ENCODE measurements around the gene NELFB.

NELFB gene

DNA sequence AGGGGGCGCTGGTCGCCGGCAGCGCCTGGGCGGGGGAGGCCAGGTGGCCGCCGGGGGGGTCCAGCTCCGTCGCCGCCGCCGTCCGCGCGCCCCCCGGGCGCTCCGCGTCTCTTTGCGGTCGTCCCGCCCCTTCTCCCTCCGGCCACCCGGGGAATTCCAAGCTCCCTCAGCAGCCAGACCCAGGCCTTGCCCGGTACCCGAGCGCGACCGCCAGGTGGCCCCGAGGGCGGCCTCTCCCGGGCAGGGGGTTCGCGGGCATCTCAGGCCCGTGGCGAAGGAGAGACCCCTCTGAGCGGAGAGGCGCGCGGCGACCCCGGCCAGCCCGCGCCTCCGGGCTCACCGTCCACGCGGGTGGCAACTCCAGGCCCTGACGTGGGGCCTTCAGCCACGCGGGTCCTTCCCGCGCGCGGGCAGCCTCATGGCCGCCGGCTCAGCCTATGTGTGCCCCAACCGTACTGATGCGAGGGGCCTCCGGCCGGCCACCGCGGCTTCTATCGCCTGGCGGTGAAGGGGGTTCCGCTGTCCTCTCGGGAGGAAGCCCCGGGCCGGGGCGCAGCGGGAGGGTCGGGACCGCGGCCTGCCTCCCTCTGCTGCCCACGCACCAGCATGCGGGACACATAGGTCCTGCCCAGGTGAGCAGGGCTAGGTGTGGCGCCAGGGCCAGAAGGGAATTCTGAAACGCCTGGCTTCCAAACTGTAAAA, 47.5 kb downstream of the NELFB start:
- no peak overlapping the region for H3K27ac ChIP-seq (ENCODE audit: low read length)
- H4K20me1 ChIP-seq (ENCODE audit: insufficient read depth, low read length): no peaks in the 10 kb centered on the region
- H3K4me2 ChIP-seq (ENCODE audit: low read length): no peak overlapping the region
- H3K4me3 ChIP-seq (ENCODE audit: low read length): no peak overlapping the region
- TF ChIP-seq EZH2phosphoT487 (IDR thresholded peaks at IDR 0.05; ENCODE audit: low read depth): no peak
- TF ChIP-seq, protein P1, sequence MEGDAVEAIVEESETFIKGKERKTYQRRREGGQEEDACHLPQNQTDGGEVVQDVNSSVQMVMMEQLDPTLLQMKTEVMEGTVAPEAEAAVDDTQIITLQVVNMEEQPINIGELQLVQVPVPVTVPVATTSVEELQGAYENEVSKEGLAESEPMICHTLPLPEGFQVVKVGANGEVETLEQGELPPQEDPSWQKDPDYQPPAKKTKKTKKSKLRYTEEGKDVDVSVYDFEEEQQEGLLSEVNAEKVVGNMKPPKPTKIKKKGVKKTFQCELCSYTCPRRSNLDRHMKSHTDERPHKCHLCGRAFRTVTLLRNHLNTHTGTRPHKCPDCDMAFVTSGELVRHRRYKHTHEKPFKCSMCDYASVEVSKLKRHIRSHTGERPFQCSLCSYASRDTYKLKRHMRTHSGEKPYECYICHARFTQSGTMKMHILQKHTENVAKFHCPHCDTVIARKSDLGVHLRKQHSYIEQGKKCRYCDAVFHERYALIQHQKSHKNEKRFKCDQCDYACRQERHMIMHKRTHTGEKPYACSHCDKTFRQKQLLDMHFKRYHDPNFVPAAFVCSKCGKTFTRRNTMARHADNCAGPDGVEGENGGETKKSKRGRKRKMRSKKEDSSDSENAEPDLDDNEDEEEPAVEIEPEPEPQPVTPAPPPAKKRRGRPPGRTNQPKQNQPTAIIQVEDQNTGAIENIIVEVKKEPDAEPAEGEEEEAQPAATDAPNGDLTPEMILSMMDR (IDR thresholded peaks at IDR 0.05; ENCODE audit: low read depth, low read length): no peak
- H3K9me3 ChIP-seq (ENCODE audit: insufficient read depth, low read length): no peaks in the 10 kb centered on the region
- no peak overlapping the region for H2AFZ ChIP-seq (ENCODE audit: low read depth, low read length)
- no peak overlapping the region for H3K9ac ChIP-seq (ENCODE audit: low read length)
- H3K79me2 ChIP-seq (ENCODE audit: low read length): no peaks in the 10 kb centered on the region
- H3K4me1 ChIP-seq (ENCODE audit: low read length): peaks cover 25% of the 10 kb centered on the region
- H3K27me3 ChIP-seq (ENCODE audit: low read depth, low read length): no peaks in the 10 kb centered on the region
- H3K36me3 ChIP-seq (replicated peaks; ENCODE audit: low read depth, low read length): no peaks in the 10 kb centered on the region

DNA sequence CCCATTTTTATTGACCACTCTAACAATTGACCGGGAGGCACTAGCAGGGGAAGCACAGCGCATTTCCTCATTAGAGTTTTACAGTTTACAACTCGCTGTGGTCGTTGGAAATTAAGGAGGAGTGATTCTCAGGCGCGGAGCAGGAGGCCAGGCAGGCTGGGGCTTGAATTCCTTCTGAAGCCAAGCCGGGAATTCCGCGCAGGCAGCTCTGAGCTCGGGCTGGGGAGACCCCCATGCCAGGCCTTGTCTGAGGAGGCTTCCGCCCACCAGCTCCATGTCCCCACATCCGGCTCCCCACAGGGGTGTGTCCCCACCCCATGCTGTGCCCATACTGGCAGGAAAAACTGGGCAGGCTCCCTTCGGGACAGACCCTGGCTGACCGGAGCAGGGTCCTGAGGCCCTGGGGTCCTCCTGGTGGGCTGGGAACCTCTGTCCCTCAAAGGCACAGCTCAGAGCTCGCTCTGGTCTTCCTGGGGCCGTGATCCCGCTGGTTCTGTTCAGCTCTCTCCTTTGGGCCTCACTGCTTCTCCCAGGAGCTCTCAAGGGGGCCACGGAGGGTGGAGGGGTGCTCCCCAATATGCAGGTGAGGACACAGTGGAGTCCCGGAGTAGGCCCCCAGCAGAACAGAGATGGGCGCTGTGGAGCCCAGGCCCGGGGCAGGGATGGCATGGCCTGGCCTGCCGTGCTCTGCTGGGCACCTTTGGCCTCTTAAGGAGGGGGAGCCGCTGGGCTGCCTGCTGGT, 48.2 kb downstream of the NELFB start:
- Histone ChIP-seq H3K4me2 (ENCODE audit: low read length) (no peak overlapping the region), H2AFZ (ENCODE audit: low read depth, low read length) (no peak overlapping the region), H3K4me3 (ENCODE audit: low read length) (no peak overlapping the region), H4K20me1 (ENCODE audit: insufficient read depth, low read length) (no peaks in the 10 kb centered on the region), H3K9ac (ENCODE audit: low read length) (no peak overlapping the region), H3K9me3 (ENCODE audit: insufficient read depth, low read length) (no peaks in the 10 kb centered on the region), H3K27me3 (ENCODE audit: low read depth, low read length) (no peaks in the 10 kb centered on the region), H3K27ac (ENCODE audit: low read length) (no peak overlapping the region), H3K4me1 (ENCODE audit: low read length) (peaks cover 19% of the 10 kb centered on the region), H3K36me3 (replicated peaks; ENCODE audit: low read depth, low read length) (no peaks in the 10 kb centered on the region), H3K79me2 (ENCODE audit: low read length) (no peaks in the 10 kb centered on the region)
- TF ChIP-seq EZH2phosphoT487 (IDR thresholded peaks at IDR 0.05; ENCODE audit: low read depth): no peak
- TF ChIP-seq, protein P1 (IDR thresholded peaks at IDR 0.05; ENCODE audit: low read depth, low read length): no peak

DNA sequence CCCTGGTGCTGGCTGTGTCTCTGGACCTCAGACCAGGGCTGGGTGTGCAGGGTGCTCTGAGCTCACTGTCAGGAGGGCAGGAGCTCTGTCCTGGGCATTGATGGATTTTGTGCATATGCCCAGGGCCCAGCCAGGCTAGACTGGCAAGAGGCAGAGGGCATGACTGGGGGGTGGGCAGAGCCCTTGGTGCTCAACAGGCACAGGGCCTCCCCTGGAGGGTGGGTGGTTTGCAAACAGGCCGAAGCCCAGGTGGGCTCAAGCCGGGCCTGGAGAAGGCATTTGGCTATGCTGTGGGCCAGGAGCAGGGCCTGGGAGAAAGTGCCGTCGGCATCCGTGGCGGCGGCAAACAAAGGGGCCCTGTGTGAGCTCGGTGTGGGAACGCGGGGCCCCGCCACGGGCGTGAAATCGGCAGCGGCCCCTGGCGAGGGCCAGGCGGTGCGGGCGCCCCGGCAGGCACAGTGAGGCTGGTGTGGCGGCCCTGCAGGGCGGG, 48.8 kb downstream of the NELFB start:
- Histone ChIP-seq H3K36me3 (replicated peaks; ENCODE audit: low read depth, low read length) (no peaks in the 10 kb centered on the region), H3K9ac (ENCODE audit: low read length) (no peak overlapping the region), H3K4me1 (ENCODE audit: low read length) (peaks cover 13% of the 10 kb centered on the region), H3K79me2 (ENCODE audit: low read length) (no peaks in the 10 kb centered on the region), H3K4me2 (ENCODE audit: low read length) (no peak overlapping the region), H3K4me3 (ENCODE audit: low read length) (no peak overlapping the region), H3K27ac (ENCODE audit: low read length) (no peak overlapping the region), H2AFZ (ENCODE audit: low read depth, low read length) (no peak overlapping the region), H3K27me3 (ENCODE audit: low read depth, low read length) (no peaks in the 10 kb centered on the region), H4K20me1 (ENCODE audit: insufficient read depth, low read length) (no peaks in the 10 kb centered on the region), H3K9me3 (ENCODE audit: insufficient read depth, low read length) (no peaks in the 10 kb centered on the region)
- TF ChIP-seq EZH2phosphoT487 (IDR thresholded peaks at IDR 0.05; ENCODE audit: low read depth): no peak
- TF ChIP-seq, protein P1 (IDR thresholded peaks at IDR 0.05; ENCODE audit: low read depth, low read length): no peak

- Histone ChIP-seq H3K79me2 (ENCODE audit: low read length) (no peaks in the 10 kb centered on the region), H3K27me3 (ENCODE audit: low read depth, low read length) (no peaks in the 10 kb centered on the region), H3K4me1 (ENCODE audit: low read length) (peaks cover 7% of the 10 kb centered on the region), H3K9me3 (ENCODE audit: insufficient read depth, low read length) (no peaks in the 10 kb centered on the region), H3K36me3 (replicated peaks; ENCODE audit: low read depth, low read length) (no peaks in the 10 kb centered on the region), H2AFZ (ENCODE audit: low read depth, low read length) (no peak overlapping the region), H3K27ac (ENCODE audit: low read length) (no peak overlapping the region), H3K4me2 (ENCODE audit: low read length) (no peak overlapping the region), H3K4me3 (ENCODE audit: low read length) (no peak overlapping the region), H3K9ac (ENCODE audit: low read length) (no peak overlapping the region), H4K20me1 (ENCODE audit: insufficient read depth, low read length) (no peaks in the 10 kb centered on the region)
- TF ChIP-seq, protein P1 (IDR thresholded peaks at IDR 0.05; ENCODE audit: low read depth, low read length): no peak
- TF ChIP-seq EZH2phosphoT487 (IDR thresholded peaks at IDR 0.05; ENCODE audit: low read depth): no peak
These were observed 49.4 kb downstream of the NELFB start for GRCh38 chr9:137304383-137305059.

All from OCI-LY3 (cell line).